22Rv1 (cell line): Measurements from ENCODE around the gene CDYL.

ENCODE experiments used
- ZFX ChIP-seq: fragments of 450-650 bp; IDR thresholded peaks from 2 replicates; pipeline ENCODE4 v1.6.1; 2017; ENCODE audit warnings: antibody characterized with exemption, borderline replicate concordance
- TF ChIP-seq, protein P1 (sequence below): fragments of 450-650 bp; IDR thresholded peaks from 2 replicates; pipeline ENCODE4 v1.5.1; 2017; ENCODE audit warnings: mild to moderate bottlenecking

GRCh38 chr6:4975506-4975905 is 199.3 kb downstream of the CDYL start:
- TF ChIP-seq, protein P1, sequence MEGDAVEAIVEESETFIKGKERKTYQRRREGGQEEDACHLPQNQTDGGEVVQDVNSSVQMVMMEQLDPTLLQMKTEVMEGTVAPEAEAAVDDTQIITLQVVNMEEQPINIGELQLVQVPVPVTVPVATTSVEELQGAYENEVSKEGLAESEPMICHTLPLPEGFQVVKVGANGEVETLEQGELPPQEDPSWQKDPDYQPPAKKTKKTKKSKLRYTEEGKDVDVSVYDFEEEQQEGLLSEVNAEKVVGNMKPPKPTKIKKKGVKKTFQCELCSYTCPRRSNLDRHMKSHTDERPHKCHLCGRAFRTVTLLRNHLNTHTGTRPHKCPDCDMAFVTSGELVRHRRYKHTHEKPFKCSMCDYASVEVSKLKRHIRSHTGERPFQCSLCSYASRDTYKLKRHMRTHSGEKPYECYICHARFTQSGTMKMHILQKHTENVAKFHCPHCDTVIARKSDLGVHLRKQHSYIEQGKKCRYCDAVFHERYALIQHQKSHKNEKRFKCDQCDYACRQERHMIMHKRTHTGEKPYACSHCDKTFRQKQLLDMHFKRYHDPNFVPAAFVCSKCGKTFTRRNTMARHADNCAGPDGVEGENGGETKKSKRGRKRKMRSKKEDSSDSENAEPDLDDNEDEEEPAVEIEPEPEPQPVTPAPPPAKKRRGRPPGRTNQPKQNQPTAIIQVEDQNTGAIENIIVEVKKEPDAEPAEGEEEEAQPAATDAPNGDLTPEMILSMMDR: no peak
- no peak for TF ChIP-seq ZFX
